MCF 10A (cell line): ENCODE results near the gene ZNHIT2. TPM values are rescaled to one million over a fixed set of nuclear protein-coding genes. Genes with fewer than 3 reads are reported as not detected.

Experiments
- BruUV-seq: library from RNA; stranded (reverse); fragments of 400-500 nt; replicated peaks from 2 replicates; lab custom pipeline; 2021; lab: Mats Ljungman, UMichigan
- CTCF ChIA-PET: fragments of 300-600 bp; sonication (Branson Sonifier 250); formaldehyde crosslinking; extraction: SDS; loops from one replicate; lab custom pipeline; 2021; ENCODE audit warnings: antibody characterized with exemption, inconsistent platforms; lab: Yijun Ruan, JAX
- POLR2A ChIA-PET: fragments of 300-600, 350-650 bp; sonication (Branson Sonifier 250); formaldehyde crosslinking; extraction: SDS; loops from one replicate; lab custom pipeline; 2020; ENCODE audit warnings: antibody characterized with exemption, inconsistent platforms; lab: Yijun Ruan, JAX
- DNase-seq: peaks from one replicate; pipeline ENCODE4 v3.0.0-alpha.2; 2018; ENCODE audit not compliant: unreplicated experiment
- H3K27ac Mint-ChIP-seq: one replicate; pipeline ENCODE4 v1.8.0; 2022; ENCODE audit warnings: mild to moderate bottlenecking, low read depth, mixed read lengths; ENCODE audit not compliant: unreplicated experiment
- H3K27me3 Mint-ChIP-seq: one replicate; pipeline ENCODE4 v1.8.0; 2022; ENCODE audit warnings: mixed read lengths; ENCODE audit not compliant: insufficient read depth, unreplicated experiment
- H3K36me3 Mint-ChIP-seq: one replicate; pipeline ENCODE4 v1.8.0; 2022; ENCODE audit warnings: mild to moderate bottlenecking, moderate library complexity, mixed read lengths; ENCODE audit not compliant: insufficient read depth, unreplicated experiment
- H3K4me1 Mint-ChIP-seq: one replicate; pipeline ENCODE4 v1.8.0; 2022; ENCODE audit warnings: mixed read lengths; ENCODE audit not compliant: insufficient read depth, unreplicated experiment
- H3K4me3 Mint-ChIP-seq: one replicate; pipeline ENCODE4 v1.8.0; 2022; ENCODE audit warnings: mild to moderate bottlenecking, moderate library complexity, mixed read lengths; ENCODE audit not compliant: unreplicated experiment
- H3K9me3 Mint-ChIP-seq: one replicate; pipeline ENCODE4 v1.8.0; 2022; ENCODE audit warnings: mixed read lengths; ENCODE audit not compliant: unreplicated experiment
- CTCF ChIP-seq: fragments of 200-600 bp; IDR thresholded peaks from one replicate; pipeline ENCODE4 v1.8.0; 2022; ENCODE audit warnings: antibody characterized with exemption, mild to moderate bottlenecking; ENCODE audit not compliant: unreplicated experiment
- intact Hi-C: fragments of 100-400 bp; cut with micrococcal nuclease; formaldehyde crosslinking; loops from 2 replicates; pipeline ENCODE4 v1.14.1; 2022
- total RNA-seq: library from RNA; stranded (reverse); gene quantifications from 2 replicates; pipeline ENCODE4 v1.2.3, GENCODE V29; 2022

Gene ZNHIT2
- total RNA-seq, 1 experiment from 2014 or later = 23.6 TPM

GRCh38 chr11:65156926-65157325 lies 39.4 kb upstream of the ZNHIT2 start:
- no peak for TF ChIP-seq CTCF
- DNase-seq = no peak
- POLR2A ChIA-PET = interaction anchor here (1.6 kb wide), 1 partner anchor 35 kb away, joined by 3 read pairs; the partner anchor contains the start of genes FAU and MRPL49

GRCh38 chr11:65156256-65156655 lies 38.8 kb upstream of the ZNHIT2 start:
- CTCF ChIA-PET = no interaction called here
- intact Hi-C loops = no loop called here
- POLR2A ChIA-PET = interaction anchor here (0.8 to 1.6 kb wide), 2 partner anchors 34 to 840 kb away, joined by 3 read pairs; partner anchors contain the start of genes FAU and MRPL49
- BruUV-seq = no TSS peak
- Mint-ChIP-seq H3K9me3 (no peaks in the 10 kb centered on the region), H3K27ac (no peak overlapping the region), H3K36me3 (no peaks in the 10 kb centered on the region), H3K4me1 (peaks cover 7% of the 10 kb centered on the region), H3K4me3 (no peak overlapping the region), H3K27me3 (no peaks in the 10 kb centered on the region)
- no peak for TF ChIP-seq CTCF
- no peak for DNase-seq

More at GRCh38 chr11:65156926-65157325, 39.4 kb upstream of the ZNHIT2 start:
- CTCF ChIA-PET = interaction anchor here (0.6 kb wide), 1 partner anchor 94 kb away, joined by 3 read pairs; no protein-coding TSS in a partner anchor
- intact Hi-C loops = no loop called here
- no peaks in the 10 kb centered on the region for H3K36me3 Mint-ChIP-seq
- no peaks in the 10 kb centered on the region for H3K27me3 Mint-ChIP-seq
- BruUV-seq = no TSS peak
- H3K4me1 Mint-ChIP-seq = peaks cover under 1% of the 10 kb centered on the region
- no peaks in the 10 kb centered on the region for H3K9me3 Mint-ChIP-seq
- H3K27ac Mint-ChIP-seq = no peak overlapping the region
- no peak overlapping the region for H3K4me3 Mint-ChIP-seq

GRCh38 chr11:65152122-65152521 lies 34.6 kb upstream of the ZNHIT2 start:
- ChIA-PET CTCF (interaction anchor here (0.9 kb wide), 1 partner anchor 1053 kb away, joined by 3 read pairs; no protein-coding TSS in a partner anchor), POLR2A (interaction anchor here (0.8 to 7.0 kb wide), 6 partner anchors 12 to 41 kb away, joined by 3 to 56 read pairs (median 9); partner anchors contain the start of genes CAPN1, FAU, MRPL49 and SYVN1)
- H3K9me3 Mint-ChIP-seq = no peaks in the 10 kb centered on the region
- no TSS peak for BruUV-seq
- H3K4me3 Mint-ChIP-seq = no peak overlapping the region
- H3K27ac Mint-ChIP-seq = no peak overlapping the region
- intact Hi-C loops = no loop called here
- H3K36me3 Mint-ChIP-seq = no peaks in the 10 kb centered on the region
- no peak for DNase-seq
- no peak for TF ChIP-seq CTCF
- no peaks in the 10 kb centered on the region for H3K27me3 Mint-ChIP-seq
- H3K4me1 Mint-ChIP-seq = peaks cover 22% of the 10 kb centered on the region

- peak overlapping the region; percentile 78 for H3K27ac Mint-ChIP-seq
- peak overlapping the region; percentile 45 for H3K4me3 Mint-ChIP-seq
- intact Hi-C loops = no loop called here
- TF ChIP-seq CTCF = no peak
- H3K36me3 Mint-ChIP-seq = no peaks in the 10 kb centered on the region
- no peaks in the 10 kb centered on the region for H3K9me3 Mint-ChIP-seq
- ChIA-PET POLR2A (interaction anchor here (0.7 to 7.0 kb wide), 7 partner anchors 12 to 34 kb away, joined by 3 to 56 read pairs (median 9); partner anchors contain the start of genes CAPN1, FAU, MRPL49 and SYVN1), CTCF (no interaction called here)
- no peak for DNase-seq
- no TSS peak for BruUV-seq
- no peaks in the 10 kb centered on the region for H3K27me3 Mint-ChIP-seq
- peaks cover 22% of the 10 kb centered on the region for H3K4me1 Mint-ChIP-seq
These were observed 33.9 kb upstream of the ZNHIT2 start for GRCh38 chr11:65151331-65151899.
